Fibroblast of pulmonary artery (primary cell): Measurements from ENCODE around the gene PHRF1.
A peak's percentile ranks its signal among the peaks of the same experiment; 100 is the strongest.

Experiments
- DNase-seq: peaks from one replicate; pipeline ENCODE4 v3.0.0-alpha.2; 2010; ENCODE audit warnings: low read depth
- H3K4me3 ChIP-seq: replicated peaks from 2 replicates; pipeline ENCODE4 v1.5.1; 2011; ENCODE audit warnings: low read depth, mild to moderate bottlenecking, control low read depth, low read length, moderate library complexity
- CTCF ChIP-seq: IDR thresholded peaks from 2 replicates; pipeline ENCODE4 v1.5.1; 2011; ENCODE audit warnings: mild to moderate bottlenecking, control low read depth, low read length, inconsistent platforms; ENCODE audit errors: missing control alignments

The PHRF1 gene

GRCh38 chr11:531919-532526, 44.2 kb upstream of the PHRF1 start:
- DNase-seq: no peak
- TF ChIP-seq CTCF: no peak
- H3K4me3 ChIP-seq: no peak overlapping the region

- TF ChIP-seq CTCF: no peak
- no peak for DNase-seq
- no peak overlapping the region for H3K4me3 ChIP-seq
These were observed 43.7 kb upstream of the PHRF1 start for GRCh38 chr11:532527-532985.

GRCh38 chr11:532986-533585, 43.2 kb upstream of the PHRF1 start:
- DNase-seq: no peak
- no peak for TF ChIP-seq CTCF
- H3K4me3 ChIP-seq: no peak overlapping the region

- no peak for TF ChIP-seq CTCF
- DNase-seq: no peak
- H3K4me3 ChIP-seq: peak overlapping the region; percentile 72
These were observed 42.5 kb upstream of the PHRF1 start for GRCh38 chr11:533586-534395.

- peak overlapping the region; percentile 72 for H3K4me3 ChIP-seq
- TF ChIP-seq CTCF: no peak
- no peak for DNase-seq
These were observed 41.7 kb upstream of the PHRF1 start for GRCh38 chr11:534396-535209.

- TF ChIP-seq CTCF: no peak
- no peak for DNase-seq
- H3K4me3 ChIP-seq: peak overlapping the region; percentile 72
These were observed 41.1 kb upstream of the PHRF1 start for GRCh38 chr11:535210-535518.
